ENCODE data around the gene AQP10.

DNA sequence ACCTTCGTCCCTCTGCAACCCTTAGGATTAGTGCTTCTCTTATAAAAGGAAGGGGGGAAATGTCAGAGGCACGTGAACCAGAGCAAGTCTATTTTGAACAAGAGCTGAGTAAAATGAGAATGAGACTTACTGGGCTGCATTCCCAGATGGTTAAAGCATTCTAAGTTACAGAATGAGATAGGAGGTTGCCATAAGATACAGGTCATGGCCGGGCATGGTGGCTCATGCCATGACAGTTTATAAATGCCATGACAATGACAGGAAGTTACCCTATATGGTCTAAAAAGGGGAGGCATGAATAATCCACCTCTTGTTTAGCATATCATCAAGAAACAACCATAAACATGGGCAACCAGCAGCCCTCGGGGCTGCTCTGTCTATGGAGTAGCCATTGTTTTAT is 2.5 kb upstream of the AQP10 start:
- TF ChIP-seq POLR2A (IDR thresholded peaks at IDR 0.05; ENCODE audit: low read depth, low read length) (no peak), TAF1 (IDR thresholded peaks at IDR 0.05; ENCODE audit: borderline replicate concordance, low read depth, low read length) (no peak), POLR2AphosphoS5 (IDR thresholded peaks at IDR 0.05; ENCODE audit: low read depth, low read length) (no peak)
